Left renal pelvis (tissue), 4 donors: ENCODE results near the gene ADAT1. TPM values are rescaled to one million over a fixed set of nuclear protein-coding genes. Genes with fewer than 3 reads are reported as not detected.
"Not testable (repeated sequence)": the region's sequence is repeated elsewhere in the genome, so short reads cannot be mapped to it uniquely, and the experiment has no call there.

Source experiments
- DNase-seq, 4 donors: peaks; one replicate each; pipeline ENCODE4 v3.0.0-alpha.2; 2013; ENCODE audit warnings: low read depth in 4 of 4, low spot score in 3 of 4
- polyA plus RNA-seq, 4 donors: library from polyadenylated mRNA; unstranded; fragments of 120-200 nt; gene quantifications; one replicate each; pipeline ENCODE4 v1.2.1, GENCODE V29; 2013; ENCODE audit not compliant: insufficient read length in 4 of 4

Gene ADAT1
- polyA plus RNA-seq, 4 donors: 35.3 to 59.5 (median 52.3) TPM

- DNase-seq: no peak
Observed at GRCh38 chr16:75621170-75621477, 2.0 kb downstream of the ADAT1 start.

- no peak for DNase-seq
Observed at GRCh38 chr16:75620326-75621169, 2.5 kb downstream of the ADAT1 start.

- no peak for DNase-seq
Observed at GRCh38 chr16:75618780-75619179, 4.3 kb downstream of the ADAT1 start.

GRCh38 chr16:75617121-75617520, 6.0 kb downstream of the ADAT1 start:
- DNase-seq: no peak

- DNase-seq: no peak
Observed at GRCh38 chr16:75616521-75617010, 6.5 kb downstream of the ADAT1 start.

GRCh38 chr16:75615619-75616018, 7.5 kb downstream of the ADAT1 start:
- no peak for DNase-seq

GRCh38 chr16:75614066-75614897, 8.8 kb downstream of the ADAT1 start:
- no peak for DNase-seq

- no peak for DNase-seq
Observed at GRCh38 chr16:75606507-75606906, 16.6 kb downstream of the ADAT1 start.

GRCh38 chr16:75603241-75603640, 19.8 kb downstream of the ADAT1 start:
- no peak for DNase-seq

GRCh38 chr16:75599452-75600277, 23.4 kb downstream of the ADAT1 start:
- DNase-seq: no peak

GRCh38 chr16:75593825-75594820, 29.0 kb downstream of the ADAT1 start:
- DNase-seq: no peak

- no peak for DNase-seq
Observed at GRCh38 chr16:75593308-75593707, 29.8 kb downstream of the ADAT1 start.

- not testable (repeated sequence) for DNase-seq
Observed at GRCh38 chr16:75591927-75592326, 31.2 kb downstream of the ADAT1 start.

GRCh38 chr16:75590920-75591843, 31.9 kb downstream of the ADAT1 start:
- DNase-seq: no peak

- DNase-seq: no peak
Observed at GRCh38 chr16:75589306-75589705, 33.8 kb downstream of the ADAT1 start.

GRCh38 chr16:75588716-75589115, 34.4 kb downstream of the ADAT1 start:
- no peak for DNase-seq

- no peak for DNase-seq
Observed at GRCh38 chr16:75584108-75584507, 39.0 kb downstream of the ADAT1 start.

- DNase-seq: no peak
Observed at GRCh38 chr16:75579281-75579834, 43.7 kb downstream of the ADAT1 start.
